PC-9 (cell line): ENCODE data around the gene ZNF486. TPM values are rescaled to one million over a fixed set of nuclear protein-coding genes. Genes with fewer than 3 reads are reported as not detected.
"Not testable (repeated sequence)": the region's sequence is repeated elsewhere in the genome, so short reads cannot be mapped to it uniquely, and the experiment has no call there.

Experiments
- BruUV-seq: library from RNA; stranded (reverse); fragments of 400-500 nt; replicated peaks from 2 replicates; lab custom pipeline; 2021; lab: Mats Ljungman, UMichigan
- CTCF ChIA-PET: fragments of 300-600 bp; sonication (Branson Sonifier 250); formaldehyde crosslinking; loops from one replicate; lab custom pipeline; 2022; ENCODE audit warnings: antibody characterized with exemption; lab: Charles Lee
- POLR2A ChIA-PET: fragments of 300-600 bp; sonication (Branson Sonifier 250); formaldehyde crosslinking; loops from one replicate; lab custom pipeline; 2022; ENCODE audit warnings: antibody characterized with exemption; ENCODE audit not compliant: unreplicated experiment; lab: Charles Lee
- DNase-seq, 2 experiments: peaks; one replicate each; pipeline versions ENCODE4 v3.0.0 to v3.0.0-alpha.2; 2015 to 2022; ENCODE audit warnings: mixed read lengths in 1 of 2
- H2AFZ ChIP-seq: fragments of 200-600 bp; sonication (generic); 2 replicates; pipeline ENCODE4 v1.8.1; 2017; ENCODE audit warnings: antibody characterized with exemption
- H3F3A ChIP-seq: fragments of 200-600 bp; sonication (generic); 2 replicates; pipeline ENCODE4 v1.8.1; 2017; ENCODE audit warnings: antibody characterized with exemption, mild to moderate bottlenecking, low read depth; ENCODE audit not compliant: insufficient read depth
- H3K27ac ChIP-seq: fragments of 200-600 bp; sonication (generic); 2 replicates; pipeline ENCODE4 v1.6.1; 2016; ENCODE audit warnings: mixed run types
- H3K27me3 ChIP-seq: fragments of 200-600 bp; sonication (generic); 2 replicates; pipeline ENCODE4 v1.6.1; 2016; ENCODE audit warnings: low read depth, mixed run types; ENCODE audit not compliant: insufficient read depth
- H3K36me3 ChIP-seq: fragments of 200-600 bp; sonication (generic); 2 replicates; pipeline ENCODE4 v1.6.1; 2016; ENCODE audit warnings: low read depth, mixed run types
- H3K4me1 ChIP-seq: fragments of 200-600 bp; sonication (generic); replicated peaks from 2 replicates; pipeline ENCODE4 v1.6.1; 2016; ENCODE audit warnings: mixed run types; ENCODE audit not compliant: insufficient read depth
- H3K4me2 ChIP-seq: fragments of 200-600 bp; sonication (generic); 2 replicates; pipeline ENCODE4 v1.6.1; 2017; ENCODE audit warnings: mixed run types
- H3K4me3 ChIP-seq: fragments of 200-600 bp; sonication (generic); 2 replicates; pipeline ENCODE4 v1.6.1; 2016; ENCODE audit warnings: mixed run types
- H3K79me2 ChIP-seq: fragments of 200-600 bp; sonication (generic); 2 replicates; pipeline ENCODE4 v1.6.1; 2017; ENCODE audit warnings: low read depth, mixed run types
- H3K9me2 ChIP-seq: fragments of 200-600 bp; sonication (generic); 2 replicates; pipeline ENCODE4 v1.8.1; 2017; ENCODE audit warnings: mild to moderate bottlenecking; ENCODE audit not compliant: insufficient read depth
- H3K9me3 ChIP-seq: fragments of 200-600 bp; sonication (generic); 2 replicates; pipeline ENCODE4 v1.8.1; 2016; ENCODE audit warnings: low read depth; ENCODE audit not compliant: insufficient read depth
- H4K20me1 ChIP-seq: fragments of 200-600 bp; sonication (generic); 2 replicates; pipeline ENCODE4 v1.8.1; 2017; ENCODE audit not compliant: insufficient read depth
- EZH2 ChIP-seq: fragments of 200-600 bp; sonication (generic); IDR thresholded peaks from 2 replicates; pipeline ENCODE4 v1.8.0; 2017; ENCODE audit warnings: antibody characterized with exemption, low read depth
- intact Hi-C: fragments of 100-400 bp; cut with micrococcal nuclease; formaldehyde crosslinking; loops from one replicate; pipeline ENCODE4 v1.10.0; 2022; ENCODE audit not compliant: unreplicated experiment
- total RNA-seq: library from RNA; stranded (reverse); gene quantifications from 2 replicates; pipeline ENCODE4 v1.2.3, GENCODE V29; 2021
- TF ChIP-seq, protein P1 (sequence below): fragments of 200-600 bp; sonication (generic); conservative IDR thresholded peaks from 2 replicates; pipeline ENCODE4 v1.6.1; 2017; ENCODE audit warnings: mixed run types, antibody characterized with exemption, mild to moderate bottlenecking, moderate library complexity

ZNF486 gene
- total RNA-seq, 1 experiment from 2014 or later: 4.8 TPM

GRCh38 chr19:20151617-20152145, 15.3 kb upstream of the ZNF486 start:
- Histone ChIP-seq H3K9me2 (no peaks in the 10 kb centered on the region), H3K4me3 (no peak overlapping the region), H3F3A (no peaks in the 10 kb centered on the region), H3K4me1 (no peaks in the 10 kb centered on the region), H3K4me2 (no peak overlapping the region), H3K27ac (no peak overlapping the region), H3K36me3 (no peaks in the 10 kb centered on the region), H4K20me1 (no peaks in the 10 kb centered on the region), H3K79me2 (no peaks in the 10 kb centered on the region), H2AFZ (no peak overlapping the region), H3K27me3 (no peaks in the 10 kb centered on the region), H3K9me3 (peaks cover 9% of the 10 kb centered on the region)
- BruUV-seq: no TSS peak
- no peak for TF ChIP-seq EZH2
- TF ChIP-seq, protein P1, sequence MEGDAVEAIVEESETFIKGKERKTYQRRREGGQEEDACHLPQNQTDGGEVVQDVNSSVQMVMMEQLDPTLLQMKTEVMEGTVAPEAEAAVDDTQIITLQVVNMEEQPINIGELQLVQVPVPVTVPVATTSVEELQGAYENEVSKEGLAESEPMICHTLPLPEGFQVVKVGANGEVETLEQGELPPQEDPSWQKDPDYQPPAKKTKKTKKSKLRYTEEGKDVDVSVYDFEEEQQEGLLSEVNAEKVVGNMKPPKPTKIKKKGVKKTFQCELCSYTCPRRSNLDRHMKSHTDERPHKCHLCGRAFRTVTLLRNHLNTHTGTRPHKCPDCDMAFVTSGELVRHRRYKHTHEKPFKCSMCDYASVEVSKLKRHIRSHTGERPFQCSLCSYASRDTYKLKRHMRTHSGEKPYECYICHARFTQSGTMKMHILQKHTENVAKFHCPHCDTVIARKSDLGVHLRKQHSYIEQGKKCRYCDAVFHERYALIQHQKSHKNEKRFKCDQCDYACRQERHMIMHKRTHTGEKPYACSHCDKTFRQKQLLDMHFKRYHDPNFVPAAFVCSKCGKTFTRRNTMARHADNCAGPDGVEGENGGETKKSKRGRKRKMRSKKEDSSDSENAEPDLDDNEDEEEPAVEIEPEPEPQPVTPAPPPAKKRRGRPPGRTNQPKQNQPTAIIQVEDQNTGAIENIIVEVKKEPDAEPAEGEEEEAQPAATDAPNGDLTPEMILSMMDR: no peak
- intact Hi-C loops: no loop called here
- ChIA-PET CTCF (no interaction called here), POLR2A (no interaction called here)
- no peak for DNase-seq

GRCh38 chr19:20152506-20152905, 14.5 kb upstream of the ZNF486 start:
- POLR2A ChIA-PET, CTCF ChIA-PET, BruUV-seq, H3K4me2 ChIP-seq, H3K79me2 ChIP-seq, H3K9me3 ChIP-seq, H3K27ac ChIP-seq, H3K27me3 ChIP-seq, H3K36me3 ChIP-seq, DNase-seq, H3K4me3 ChIP-seq, H4K20me1 ChIP-seq, H3K4me1 ChIP-seq, H2AFZ ChIP-seq, H3F3A ChIP-seq, intact Hi-C loops, H3K9me2 ChIP-seq: not testable (repeated sequence)

DNA sequence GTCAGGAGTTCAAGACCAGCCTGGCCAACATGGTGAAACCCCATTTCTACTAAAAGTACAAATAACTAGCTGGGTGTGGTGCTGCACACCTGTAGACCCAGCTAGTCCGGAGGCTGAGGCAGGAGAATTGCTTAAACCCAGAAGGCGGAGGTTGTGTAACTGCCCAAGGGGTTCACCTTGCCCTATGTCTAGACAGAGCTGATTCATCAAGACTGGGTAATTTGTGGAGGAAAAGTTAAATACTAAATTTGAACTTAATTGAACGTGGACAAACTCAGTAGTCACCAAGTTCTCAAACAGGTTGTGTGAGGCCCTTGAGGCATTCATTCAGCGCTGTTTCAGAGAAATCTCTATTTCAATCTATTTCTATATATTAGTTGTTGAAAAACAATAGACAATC, 13.7 kb upstream of the ZNF486 start:
- peak in 1 of 2 experiments; percentile 53 for DNase-seq
- no peak for TF ChIP-seq EZH2
- TF ChIP-seq, protein P1: no peak
- BruUV-seq: no TSS peak

DNA sequence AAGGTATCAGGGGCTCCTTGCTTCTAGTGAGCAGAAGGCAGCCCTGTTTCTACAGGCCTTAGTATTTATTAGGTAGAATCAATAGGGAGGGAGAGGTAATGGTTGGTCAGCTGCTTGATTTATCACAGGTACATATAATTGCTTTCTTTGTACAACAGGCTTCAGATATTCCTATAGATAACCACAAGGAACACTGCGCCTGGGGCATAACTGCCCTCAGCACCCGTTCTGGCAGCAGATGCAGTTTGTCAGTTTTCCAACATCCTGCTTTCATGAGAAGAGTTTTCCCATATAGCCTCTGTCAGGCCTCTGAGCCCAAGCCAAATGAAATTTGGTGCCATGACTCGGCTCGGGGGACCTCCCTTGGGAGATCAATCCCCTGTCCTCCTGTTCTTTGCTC, 12.4 kb upstream of the ZNF486 start:
- BruUV-seq: no TSS peak
- Histone ChIP-seq H3K4me2 (no peak overlapping the region), H3K9me2 (no peaks in the 10 kb centered on the region), H3K36me3 (no peaks in the 10 kb centered on the region), H3K4me1 (no peaks in the 10 kb centered on the region), H2AFZ (no peak overlapping the region), H3K9me3 (peaks cover 9% of the 10 kb centered on the region), H3F3A (no peaks in the 10 kb centered on the region), H3K27ac (no peak overlapping the region), H3K4me3 (no peak overlapping the region), H4K20me1 (no peaks in the 10 kb centered on the region), H3K79me2 (no peaks in the 10 kb centered on the region), H3K27me3 (no peaks in the 10 kb centered on the region)
- POLR2A ChIA-PET: no interaction called here
- TF ChIP-seq, protein P1: no peak
- intact Hi-C loops: no loop called here
- CTCF ChIA-PET: no interaction called here
- no peak for DNase-seq

More for the DNA sequence above, 13.7 kb upstream of the ZNF486 start:
- POLR2A ChIA-PET: no interaction called here
- Histone ChIP-seq H3K9me3 (peaks cover 9% of the 10 kb centered on the region), H3K4me2 (no peak overlapping the region), H3K4me1 (no peaks in the 10 kb centered on the region), H4K20me1 (no peaks in the 10 kb centered on the region), H2AFZ (no peak overlapping the region), H3K36me3 (no peaks in the 10 kb centered on the region), H3K79me2 (no peaks in the 10 kb centered on the region), H3K4me3 (no peak overlapping the region), H3F3A (no peaks in the 10 kb centered on the region), H3K9me2 (no peaks in the 10 kb centered on the region), H3K27ac (no peak overlapping the region), H3K27me3 (no peaks in the 10 kb centered on the region)
- CTCF ChIA-PET: no interaction called here
- intact Hi-C loops: no loop called here
